PC-3 (cell line): Measurements from ENCODE around the gene SLC39A11. TPM values are rescaled to one million over a fixed set of nuclear protein-coding genes. Genes with fewer than 3 reads are reported as not detected.

ENCODE experiments used
- ATAC-seq: fragments of 200-7000 bp; cut with Tn5 transposase; 2 replicates; pipeline ENCODE4 v1.9.1; 2020; ENCODE audit warnings: mild to moderate bottlenecking, moderate library complexity
- BruUV-seq: library from RNA; stranded (reverse); fragments of 400-500 nt; replicated peaks from 2 replicates; lab custom pipeline; 2021; lab: Mats Ljungman, UMichigan
- CTCF ChIA-PET: fragments of 300-600 bp; sonication (Branson Sonifier 250); formaldehyde crosslinking; loops from one replicate; lab custom pipeline; 2022; ENCODE audit warnings: antibody characterized with exemption; lab: Charles Lee
- POLR2A ChIA-PET: fragments of 300-600 bp; sonication (Branson Sonifier 250); formaldehyde crosslinking; loops from one replicate; lab custom pipeline; 2022; ENCODE audit warnings: antibody characterized with exemption; ENCODE audit not compliant: unreplicated experiment; lab: Charles Lee
- DNase-seq: peaks from one replicate; pipeline ENCODE4 v3.0.0-alpha.2; 2015
- H2AFZ ChIP-seq: fragments of 300-600 bp; sonication (generic); 2 replicates; pipeline ENCODE4 v1.6.0; 2016; ENCODE audit warnings: antibody characterized with exemption, low read length
- H3F3A ChIP-seq: fragments of 300-600 bp; sonication (generic); one replicate; pipeline ENCODE4 v1.6.0; 2017; ENCODE audit warnings: antibody characterized with exemption, low read length, control low read depth, mild to moderate bottlenecking; ENCODE audit not compliant: unreplicated experiment
- H3K27ac ChIP-seq: fragments of 300-600 bp; sonication (generic); 2 replicates; pipeline ENCODE4 v1.5.1; 2016; ENCODE audit warnings: mild to moderate bottlenecking, low read length
- H3K27me3 ChIP-seq: fragments of 300-600 bp; sonication (generic); 2 replicates; pipeline ENCODE4 v1.6.1; 2016; ENCODE audit warnings: low read length, mixed read lengths
- H3K36me3 ChIP-seq: fragments of 300-600 bp; sonication (generic); 2 replicates; pipeline ENCODE4 v1.6.1; 2016; ENCODE audit warnings: low read depth, mixed run types, low read length, mixed read lengths
- H3K4me1 ChIP-seq: fragments of 300-600 bp; sonication (generic); 2 replicates; pipeline ENCODE4 v1.5.1; 2016; ENCODE audit warnings: low read length; ENCODE audit not compliant: insufficient read depth
- H3K4me2 ChIP-seq: fragments of 300-600 bp; sonication (generic); 2 replicates; pipeline ENCODE4 v1.6.0; 2016; ENCODE audit warnings: low read length
- H3K4me3 ChIP-seq: fragments of 300-600 bp; sonication (generic); 2 replicates; pipeline ENCODE4 v1.5.1; 2016; ENCODE audit warnings: mild to moderate bottlenecking, low read length, mixed read lengths
- H3K79me2 ChIP-seq: fragments of 300-600 bp; sonication (generic); 2 replicates; pipeline ENCODE4 v1.6.1; 2017; ENCODE audit warnings: low read length, mixed read lengths
- H3K9ac ChIP-seq: fragments of 300-600 bp; sonication (generic); 2 replicates; pipeline ENCODE4 v1.6.0; 2016; ENCODE audit warnings: mild to moderate bottlenecking, low read length
- H3K9me2 ChIP-seq: fragments of 300-600 bp; sonication (generic); replicated peaks from 2 replicates; pipeline ENCODE4 v1.6.1; 2016; ENCODE audit warnings: mixed run types, low read length, mixed read lengths
- H3K9me3 ChIP-seq: fragments of 300-600 bp; sonication (generic); 2 replicates; pipeline ENCODE4 v1.6.1; 2016; ENCODE audit warnings: low read length, mixed read lengths
- H4K20me1 ChIP-seq: fragments of 300-600 bp; sonication (generic); 2 replicates; pipeline ENCODE4 v1.6.1; 2016; ENCODE audit warnings: low read length, mixed read lengths
- CTCF ChIP-seq: fragments of 300-600 bp; sonication (generic); conservative IDR thresholded peaks from 2 replicates; pipeline ENCODE4 v1.5.1; 2017; ENCODE audit warnings: antibody characterized with exemption, low read depth, mild to moderate bottlenecking, low read length
- EZH2 ChIP-seq: fragments of 300-600 bp; sonication (generic); IDR thresholded peaks from one replicate; pipeline ENCODE4 v1.6.1; 2017; ENCODE audit warnings: antibody characterized with exemption, mild to moderate bottlenecking, low read length; ENCODE audit not compliant: unreplicated experiment
- EZH2phosphoT487 ChIP-seq: fragments of 300-600 bp; sonication (generic); IDR thresholded peaks from 2 replicates; pipeline ENCODE4 v1.6.1; 2018; ENCODE audit warnings: mild to moderate bottlenecking, antibody characterized with exemption, low read length, borderline replicate concordance
- intact Hi-C: fragments of 100-400 bp; cut with micrococcal nuclease; formaldehyde crosslinking; loops from 2 replicates; pipeline ENCODE4 v1.9.0; 2023
- total RNA-seq: library from RNA; depleted of rRNA; stranded (reverse); fragments of >200 nt; gene quantifications from 2 replicates; pipeline ENCODE4 v1.2.3, GENCODE V29; 2014

Gene SLC39A11
- total RNA-seq, 1 experiment from 2014 or later, result 37.7 TPM

- POLR2A ChIA-PET, result interaction anchor here (0.6 to 1.0 kb wide), 2 partner anchors 12 to 25 kb away, joined by 4 to 13 read pairs; no protein-coding TSS in a partner anchor
- no peaks in the 10 kb centered on the region for H3K9me2 ChIP-seq
- intact Hi-C loops, result no loop called here
- peaks cover 23% of the 10 kb centered on the region for H3K4me1 ChIP-seq
- DNase-seq, result peak; percentile 34
- BruUV-seq, result no TSS peak
- H3K36me3 ChIP-seq, result no peaks in the 10 kb centered on the region
- H3K79me2 ChIP-seq, result no peaks in the 10 kb centered on the region
- CTCF ChIA-PET, result interaction anchor here (1.0 to 1.5 kb wide), 2 partner anchors 130 to 498 kb away, joined by 3 to 4 read pairs; no protein-coding TSS in a partner anchor
- H3K27ac ChIP-seq, result peak overlapping the region; percentile 93
- TF ChIP-seq EZH2phosphoT487, result no peak
- no peak for TF ChIP-seq CTCF
- TF ChIP-seq EZH2, result no peak
- peaks cover 6% of the 10 kb centered on the region for H3F3A ChIP-seq
- H3K9me3 ChIP-seq, result no peaks in the 10 kb centered on the region
- H3K4me3 ChIP-seq, result no peak overlapping the region
- no peak overlapping the region for H2AFZ ChIP-seq
- no peaks in the 10 kb centered on the region for H3K27me3 ChIP-seq
- peak overlapping the region; percentile 19; the same call in 1 of the 2 replicates for H3K4me2 ChIP-seq
- peak; percentile 6; the same call in 1 of the 2 replicates for ATAC-seq
- H4K20me1 ChIP-seq, result no peaks in the 10 kb centered on the region
- peak overlapping the region; percentile 84 for H3K9ac ChIP-seq
Observed at GRCh38 chr17:72691017-72691416, 401.5 kb downstream of the SLC39A11 start.

- H3K4me1 ChIP-seq, result peaks cover 45% of the 10 kb centered on the region
- ChIA-PET POLR2A (no interaction called here), CTCF (no interaction called here)
- no peak overlapping the region for H3K4me2 ChIP-seq
- no peak overlapping the region for H3K4me3 ChIP-seq
- ATAC-seq (no peak), DNase-seq (no peak)
- H3K9me2 ChIP-seq, result no peaks in the 10 kb centered on the region
- no peaks in the 10 kb centered on the region for H4K20me1 ChIP-seq
- no peak overlapping the region for H3K9ac ChIP-seq
- H3K27me3 ChIP-seq, result no peaks in the 10 kb centered on the region
- H3K27ac ChIP-seq, result no peak overlapping the region
- H3K9me3 ChIP-seq, result no peaks in the 10 kb centered on the region
- H2AFZ ChIP-seq, result no peak overlapping the region
- no TSS peak for BruUV-seq
- TF ChIP-seq EZH2phosphoT487, result no peak
- TF ChIP-seq CTCF, result no peak
- no peak for TF ChIP-seq EZH2
- H3K79me2 ChIP-seq, result no peaks in the 10 kb centered on the region
- intact Hi-C loops, result no loop called here
- peaks cover 21% of the 10 kb centered on the region for H3F3A ChIP-seq
- no peaks in the 10 kb centered on the region for H3K36me3 ChIP-seq
Observed at GRCh38 chr17:72687886-72688285, 404.6 kb downstream of the SLC39A11 start.

GRCh38 chr17:72684405-72685020 lies 408.0 kb downstream of the SLC39A11 start:
- Histone ChIP-seq H2AFZ (no peak overlapping the region), H3K27ac (peak overlapping the region; percentile 97), H3F3A (peaks cover 17% of the 10 kb centered on the region), H3K4me1 (peaks cover 44% of the 10 kb centered on the region), H3K36me3 (no peaks in the 10 kb centered on the region), H3K9me2 (no peaks in the 10 kb centered on the region), H3K9ac (peak overlapping the region; percentile 87), H3K79me2 (no peaks in the 10 kb centered on the region), H3K9me3 (no peaks in the 10 kb centered on the region), H4K20me1 (no peaks in the 10 kb centered on the region), H3K4me2 (peak overlapping the region; percentile 62), H3K4me3 (no peak overlapping the region), H3K27me3 (no peaks in the 10 kb centered on the region)
- intact Hi-C loops, result loop anchor here (1.0 to 5.0 kb wide), 6 partner anchors 15 to 96 kb away; no protein-coding TSS in a partner anchor
- CTCF ChIA-PET, result interaction anchor here (0.5 to 1.7 kb wide), 4 partner anchors 22 to 127 kb away, joined by 3 to 10 read pairs (median 5); no protein-coding TSS in a partner anchor
- POLR2A ChIA-PET, result interaction anchor here (0.8 to 1.4 kb wide), 2 partner anchors 32 to 50 kb away, joined by 5 to 9 read pairs; no protein-coding TSS in a partner anchor
- peak; percentile 4 for ATAC-seq
- BruUV-seq, result TSS peak; percentile 79
- TF ChIP-seq EZH2phosphoT487 (no peak), CTCF (no peak), EZH2 (no peak)
- peak; percentile 53 for DNase-seq
